Muscle layer of duodenum (tissue), 2 donors: ENCODE measurements around the gene ADI1.

Source experiments
- H3K27ac ChIP-seq: one replicate; pipeline ENCODE4 v1.7.0; 2013; ENCODE audit warnings: mild to moderate bottlenecking, low read length
- H3K27me3 ChIP-seq: one replicate; pipeline ENCODE4 v1.7.0; 2013; ENCODE audit warnings: low read depth, mild to moderate bottlenecking, control low read depth, low read length
- H3K36me3 ChIP-seq, 2 donors: one replicate each; pipeline ENCODE4 v1.7.0; 2013; ENCODE audit warnings: low read length in 2 of 2, control low read depth in 1 of 2, mild to moderate bottlenecking in 1 of 2; ENCODE audit not compliant: insufficient read depth in 2 of 2, control insufficient read depth in 1 of 2
- H3K4me1 ChIP-seq, 2 donors: one replicate each; pipeline ENCODE4 v1.7.0; 2013; ENCODE audit warnings: low read length in 2 of 2, mild to moderate bottlenecking in 2 of 2, control low read depth in 1 of 2, moderate library complexity in 1 of 2; ENCODE audit not compliant: insufficient read depth in 2 of 2, control insufficient read depth in 1 of 2
- H3K4me3 ChIP-seq, 2 donors: one replicate each; pipeline ENCODE4 v1.7.0; 2013; ENCODE audit warnings: low read length in 2 of 2, low read depth in 1 of 2, mild to moderate bottlenecking in 1 of 2
- H3K9me3 ChIP-seq, 2 donors: one replicate each; pipeline ENCODE4 v1.7.0; 2013; ENCODE audit warnings: low read length in 2 of 2, control low read depth in 1 of 2, mild to moderate bottlenecking in 1 of 2; ENCODE audit not compliant: control insufficient read depth in 1 of 2
- donor health status: healthy.

The ADI1 gene

GRCh38 chr2:3519255-3520205, at the start of gene ADI1:
Gene ADI1 (minus strand): TSS chr2:3519531. CDS start chr2:3519487, 44 bp downstream.
- H3K4me1 ChIP-seq: peaks cover 19 to 38% of the 10 kb centered on the region in 2 donors
- peak within 1 kb of the TSS; percentile 88 to 91 for H3K4me3 ChIP-seq
- H3K27ac ChIP-seq: peak within 1 kb of the TSS; percentile 72
- peaks cover 0 to 5% of the 10 kb centered on the region in 2 donors for H3K36me3 ChIP-seq
- no peaks in the 10 kb centered on the region for H3K9me3 ChIP-seq
- no peaks in the 10 kb centered on the region for H3K27me3 ChIP-seq

GRCh38 chr2:3566806-3567205, 47.5 kb upstream of the ADI1 start:
- H3K4me3 ChIP-seq: no peak overlapping the region
- no peaks in the 10 kb centered on the region for H3K36me3 ChIP-seq
- H3K27ac ChIP-seq: no peak overlapping the region
- no peaks in the 10 kb centered on the region for H3K9me3 ChIP-seq
- no peaks in the 10 kb centered on the region for H3K27me3 ChIP-seq
- no peaks in the 10 kb centered on the region for H3K4me1 ChIP-seq

GRCh38 chr2:3565117-3565516, 45.8 kb upstream of the ADI1 start:
- no peaks in the 10 kb centered on the region for H3K27me3 ChIP-seq
- no peak overlapping the region for H3K27ac ChIP-seq
- H3K4me3 ChIP-seq: no peak overlapping the region
- no peaks in the 10 kb centered on the region for H3K36me3 ChIP-seq
- no peaks in the 10 kb centered on the region for H3K4me1 ChIP-seq
- H3K9me3 ChIP-seq: no peaks in the 10 kb centered on the region

GRCh38 chr2:3563521-3563976, 44.2 kb upstream of the ADI1 start:
- Histone ChIP-seq H3K36me3 (no peaks in the 10 kb centered on the region), H3K4me1 (peaks cover 0 to 7% of the 10 kb centered on the region in 2 donors), H3K4me3 (no peak overlapping the region), H3K9me3 (no peaks in the 10 kb centered on the region), H3K27ac (no peak overlapping the region), H3K27me3 (no peaks in the 10 kb centered on the region)

GRCh38 chr2:3558205-3559014, 39.1 kb upstream of the ADI1 start, which contains the start of gene RNASEH1:
Gene RNASEH1 (minus strand): TSS chr2:3558333. CDS start chr2:3558260, 73 bp downstream.
- no peaks in the 10 kb centered on the region for H3K9me3 ChIP-seq
- H3K27me3 ChIP-seq: no peaks in the 10 kb centered on the region

GRCh38 chr2:3557639-3558204, 38.4 kb upstream of the ADI1 start:
- Histone ChIP-seq H3K27ac (peak overlapping the region; percentile 82), H3K36me3 (peaks cover 17 to 25% of the 10 kb centered on the region in 2 donors), H3K4me3 (peak overlapping the region; percentile 86 to 93), H3K27me3 (no peaks in the 10 kb centered on the region), H3K4me1 (peaks cover 0 to 21% of the 10 kb centered on the region in 2 donors), H3K9me3 (no peaks in the 10 kb centered on the region)

More at GRCh38 chr2:3558205-3559014, 39.1 kb upstream of the ADI1 start, which contains the start of gene RNASEH1:
- Histone ChIP-seq H3K27ac (peak within 1 kb of the TSS; percentile 82), H3K4me3 (peak within 1 kb of the TSS; percentile 86 to 93), H3K4me1 (peaks cover 0 to 21% of the 10 kb centered on the region in 2 donors), H3K36me3 (peaks cover 17 to 25% of the 10 kb centered on the region in 2 donors)

- Histone ChIP-seq H3K27ac (no peak overlapping the region), H3K4me1 (peaks cover 0 to 17% of the 10 kb centered on the region in 2 donors), H3K4me3 (no peak overlapping the region), H3K36me3 (peaks cover 41 to 51% of the 10 kb centered on the region in 2 donors), H3K9me3 (no peaks in the 10 kb centered on the region), H3K27me3 (no peaks in the 10 kb centered on the region)
These were observed 34.6 kb upstream of the ADI1 start for GRCh38 chr2:3553946-3554345.

GRCh38 chr2:3547915-3548314, 28.6 kb upstream of the ADI1 start:
- no peaks in the 10 kb centered on the region for H3K4me1 ChIP-seq
- peaks cover 69 to 78% of the 10 kb centered on the region in 2 donors for H3K36me3 ChIP-seq
- H3K27ac ChIP-seq: no peak overlapping the region
- no peaks in the 10 kb centered on the region for H3K9me3 ChIP-seq
- H3K27me3 ChIP-seq: no peaks in the 10 kb centered on the region
- H3K4me3 ChIP-seq: no peak overlapping the region

- Histone ChIP-seq H3K36me3 (peaks cover 75 to 88% of the 10 kb centered on the region in 2 donors), H3K27ac (no peak overlapping the region), H3K4me3 (no peak overlapping the region), H3K27me3 (no peaks in the 10 kb centered on the region), H3K9me3 (no peaks in the 10 kb centered on the region), H3K4me1 (no peaks in the 10 kb centered on the region)
These were observed 26.6 kb upstream of the ADI1 start for GRCh38 chr2:3545788-3546478.

- H3K9me3 ChIP-seq: no peaks in the 10 kb centered on the region
- no peak overlapping the region for H3K4me3 ChIP-seq
- H3K27ac ChIP-seq: no peak overlapping the region
- no peaks in the 10 kb centered on the region for H3K4me1 ChIP-seq
- H3K27me3 ChIP-seq: no peaks in the 10 kb centered on the region
- H3K36me3 ChIP-seq: peaks cover 57 to 72% of the 10 kb centered on the region in 2 donors
These were observed 23.8 kb upstream of the ADI1 start for GRCh38 chr2:3543023-3543683.
